Hematopoietic multipotent progenitor cell (in vitro differentiated cells): Measurements from ENCODE around the gene ARHGEF40. TPM values are rescaled to one million over a fixed set of nuclear protein-coding genes. Genes with fewer than 3 reads are reported as not detected.
A peak's percentile ranks its signal among the peaks of the same experiment; 100 is the strongest.

Source experiments
- DNase-seq, 3 donors: peaks; one replicate each; pipeline ENCODE4 v3.0.0-alpha.2; 2011 to 2015; ENCODE audit warnings: low read depth in 2 of 3, low spot score in 2 of 3
- total RNA-seq: library from RNA; depleted of rRNA; stranded (reverse); fragments of >200 nt; gene quantifications from one replicate; pipeline ENCODE4 v1.2.3, GENCODE V29; 2012

Gene ARHGEF40
- total RNA-seq, 1 donor: 35.5 TPM

DNA sequence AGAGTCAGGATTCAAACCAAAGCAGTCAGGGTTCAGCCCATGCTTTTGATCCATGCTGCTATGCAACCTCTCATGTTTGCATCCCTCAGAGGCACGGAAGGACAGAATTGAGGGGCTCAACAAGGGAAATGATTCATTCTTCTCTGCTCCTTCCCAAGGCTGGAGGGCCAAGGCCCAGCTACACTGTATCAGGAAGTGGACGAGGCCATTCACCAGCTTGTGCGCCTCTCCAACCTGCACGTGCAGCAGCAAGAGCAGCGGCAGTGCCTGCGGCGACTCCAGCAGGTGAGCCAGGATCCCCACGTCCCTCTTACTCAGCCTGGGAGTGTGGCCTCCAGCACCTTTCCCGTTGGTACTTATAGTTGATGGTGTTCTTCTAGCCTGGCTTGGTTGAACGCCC lies 8.6 kb downstream of the ARHGEF40 start:
- DNase-seq: no peak

DNA sequence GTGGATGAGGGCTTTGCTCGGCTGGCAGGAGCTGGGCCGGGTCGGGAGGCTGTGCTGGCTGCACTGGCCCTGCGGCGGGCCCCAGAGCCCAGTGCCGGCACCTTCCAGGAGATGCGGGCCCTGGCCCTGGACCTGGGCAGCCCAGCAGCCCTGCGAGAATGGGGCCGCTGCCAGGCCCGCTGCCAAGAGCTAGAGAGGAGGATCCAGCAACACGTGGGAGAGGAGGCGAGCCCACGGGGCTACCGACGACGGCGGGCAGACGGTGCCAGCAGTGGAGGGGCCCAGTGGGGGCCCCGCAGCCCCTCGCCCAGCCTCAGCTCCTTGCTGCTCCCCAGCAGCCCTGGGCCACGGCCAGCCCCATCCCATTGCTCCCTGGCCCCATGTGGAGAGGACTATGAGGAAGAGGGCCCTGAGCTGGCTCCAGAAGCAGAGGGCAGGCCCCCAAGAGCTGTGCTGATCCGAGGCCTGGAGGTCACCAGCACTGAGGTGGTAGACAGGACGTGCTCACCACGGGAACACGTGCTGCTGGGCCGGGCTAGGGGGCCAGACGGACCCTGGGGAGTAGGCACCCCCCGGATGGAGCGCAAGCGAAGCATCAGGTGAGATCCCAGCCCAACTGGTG lies 11.5 kb downstream of the ARHGEF40 start:
- no peak for DNase-seq

DNA sequence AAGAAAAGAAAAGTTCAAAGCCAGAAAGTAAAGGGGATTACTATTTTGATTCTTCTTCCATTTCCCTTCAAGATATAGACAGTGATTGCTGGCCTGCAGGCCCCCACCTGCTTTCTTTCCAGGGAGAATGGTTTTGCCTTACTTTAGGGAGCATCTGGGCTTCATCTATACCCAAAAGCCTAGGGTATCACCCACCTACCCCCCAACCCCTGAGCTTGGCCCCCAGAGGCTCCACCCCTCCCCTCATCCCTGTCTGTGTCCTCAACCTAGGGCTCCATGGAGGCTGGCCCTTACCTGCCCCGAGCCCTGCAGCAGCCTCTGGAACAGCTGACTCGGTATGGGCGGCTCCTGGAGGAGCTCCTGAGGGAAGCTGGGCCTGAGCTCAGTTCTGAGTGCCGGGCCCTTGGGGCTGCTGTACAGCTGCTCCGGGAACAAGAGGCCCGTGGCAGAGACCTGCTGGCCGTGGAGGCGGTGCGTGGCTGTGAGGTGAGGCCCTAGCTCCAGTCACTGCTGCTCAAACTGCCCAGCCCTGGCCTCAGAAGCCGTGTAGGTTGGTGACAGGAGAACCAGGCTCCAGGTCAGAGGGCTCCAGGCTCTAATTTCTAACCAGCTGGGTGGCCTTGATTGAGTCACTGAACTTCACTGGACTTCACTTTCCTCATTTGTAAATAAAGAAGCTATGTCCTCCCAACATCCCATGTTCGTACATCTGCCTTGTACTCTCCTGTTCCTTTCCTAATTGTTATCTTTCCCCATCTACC lies 13.6 kb downstream of the ARHGEF40 start:
- DNase-seq: no peak

DNA sequence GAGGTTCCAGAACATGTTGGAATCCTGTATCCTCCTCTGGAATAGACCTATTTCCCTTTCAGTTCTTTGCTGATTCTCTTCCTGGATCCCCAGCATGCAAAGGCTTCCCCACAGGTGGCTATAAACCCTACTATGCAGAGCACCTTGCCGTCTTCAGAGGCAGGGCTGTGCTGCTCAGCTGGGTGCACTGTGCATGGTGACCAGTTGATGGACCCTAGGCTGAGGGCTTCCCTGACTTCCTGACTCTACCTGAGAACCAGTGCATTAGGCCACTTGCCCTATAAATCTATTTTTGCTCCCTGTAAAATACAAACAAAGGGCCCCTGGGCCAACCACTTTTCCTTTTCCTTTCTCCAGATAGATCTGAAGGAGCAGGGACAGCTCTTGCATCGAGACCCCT lies 14.3 kb downstream of the ARHGEF40 start:
- no peak for DNase-seq

DNA sequence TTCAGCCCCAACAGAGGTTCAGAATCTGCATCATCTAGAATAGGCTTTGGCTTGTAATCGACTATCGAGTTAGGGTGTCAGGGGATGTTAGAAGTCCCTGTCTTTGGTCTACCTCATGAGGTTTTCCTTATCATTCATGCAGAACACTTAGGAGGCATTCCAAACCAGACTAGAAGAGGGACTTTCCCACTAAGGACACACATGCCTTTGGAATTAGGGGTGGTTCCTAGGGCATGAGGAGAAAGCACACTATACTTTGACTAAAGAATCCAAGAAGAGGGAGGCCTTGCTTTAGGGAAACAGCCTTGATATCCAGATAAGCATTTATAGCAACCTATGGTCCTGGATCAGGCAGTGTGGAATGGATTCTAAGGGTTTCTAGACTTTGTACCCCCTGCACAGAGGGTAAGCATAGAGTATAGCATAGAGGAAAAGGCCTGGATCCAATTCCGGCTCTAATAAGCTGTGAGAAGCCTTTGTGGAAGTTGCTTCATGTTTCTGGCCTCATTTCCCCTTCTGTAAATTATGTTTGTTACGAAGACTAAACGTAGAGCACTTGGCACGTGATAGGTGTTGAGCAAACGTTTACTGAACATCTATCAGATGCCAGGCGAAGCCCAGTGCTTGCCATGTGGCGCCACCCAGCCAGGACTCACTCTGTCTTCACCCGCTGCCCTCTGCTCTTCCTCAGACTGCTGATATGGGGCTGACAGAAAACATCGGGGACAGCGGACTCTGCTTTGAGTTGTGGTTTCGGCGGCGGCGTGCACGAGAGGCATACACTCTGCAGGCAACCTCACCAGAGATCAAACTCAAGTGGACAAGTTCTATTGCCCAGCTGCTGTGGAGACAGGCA lies 15.1 kb downstream of the ARHGEF40 start:
- DNase-seq: no peak

DNA sequence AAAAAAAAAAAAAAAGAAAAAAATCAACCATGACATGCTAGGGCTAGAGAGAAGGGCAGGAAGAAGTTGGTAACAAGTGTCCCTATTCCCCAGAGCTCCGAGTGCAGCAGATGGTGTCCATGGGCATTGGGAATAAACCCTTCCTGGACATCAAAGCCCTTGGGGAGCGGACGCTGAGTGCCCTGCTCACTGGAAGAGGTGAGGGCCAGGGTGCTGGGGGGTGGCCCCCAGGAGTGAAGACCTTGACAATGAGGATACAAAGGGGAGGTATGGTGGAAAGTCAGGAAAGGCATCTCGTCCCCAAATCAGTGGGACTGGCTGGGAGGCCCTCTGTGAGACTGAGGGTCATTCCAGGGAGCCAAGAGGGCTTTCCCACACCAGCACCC lies 16.8 kb downstream of the ARHGEF40 start:
- no peak for DNase-seq

DNA sequence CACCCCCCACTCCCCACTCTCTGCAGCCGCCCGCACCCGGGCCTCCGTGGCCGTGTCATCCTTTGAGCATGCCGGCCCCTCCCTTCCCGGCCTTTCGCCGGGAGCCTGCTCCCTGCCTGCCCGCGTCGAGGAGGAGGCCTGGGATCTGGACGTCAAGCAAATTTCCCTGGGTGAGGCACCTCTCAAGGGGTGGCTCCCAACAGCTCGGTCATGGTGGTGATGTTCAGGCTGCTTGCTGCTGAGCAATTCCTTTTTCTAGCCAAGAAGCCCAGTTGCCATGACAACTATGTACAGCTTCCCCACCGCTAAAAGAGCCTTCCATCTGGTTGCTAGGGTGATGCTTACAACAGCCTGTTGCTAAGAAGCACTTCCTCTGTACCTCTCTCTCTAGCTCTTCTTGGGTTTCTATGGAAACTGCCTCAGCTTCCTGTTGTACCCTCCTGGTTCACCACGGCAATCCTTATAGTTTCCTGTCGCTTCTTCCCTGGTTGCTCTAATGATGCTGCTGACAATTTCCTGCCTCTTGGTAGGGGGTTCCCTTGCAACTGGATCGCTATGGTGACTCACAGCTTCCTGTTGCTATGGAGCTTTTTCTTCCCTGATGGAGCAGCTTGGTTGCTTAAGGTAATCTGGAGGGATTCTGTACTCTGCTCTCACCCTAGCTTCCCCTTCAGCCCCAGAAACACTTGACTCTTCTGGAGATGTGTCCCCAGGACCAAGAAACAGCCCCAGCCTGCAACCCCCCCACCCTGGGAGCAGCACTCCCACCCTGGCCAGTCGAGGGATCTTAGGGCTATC lies 17.4 kb downstream of the ARHGEF40 start:
- DNase-seq: peak; percentile 76 to 96 (median 95)

DNA sequence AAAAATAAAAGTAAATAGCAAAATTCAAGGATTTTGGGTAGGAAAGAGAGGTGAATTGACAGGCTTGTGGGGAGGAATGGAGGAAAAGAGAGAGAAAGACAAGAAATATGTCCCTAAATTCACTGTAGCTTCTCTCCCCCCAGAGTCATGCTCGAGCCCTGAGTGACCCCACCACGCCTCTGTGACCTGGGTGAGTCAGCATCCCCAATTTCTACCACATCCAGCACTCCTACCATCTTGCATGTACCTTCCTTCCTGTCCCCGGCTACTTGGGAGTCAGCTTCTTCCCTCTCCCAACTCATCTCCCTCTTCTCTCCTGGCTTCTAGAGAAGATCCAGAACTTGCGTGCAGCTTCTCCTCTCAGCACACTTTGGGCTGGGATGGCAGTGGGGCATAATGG lies 18.6 kb downstream of the ARHGEF40 start:
- no peak for DNase-seq

DNA sequence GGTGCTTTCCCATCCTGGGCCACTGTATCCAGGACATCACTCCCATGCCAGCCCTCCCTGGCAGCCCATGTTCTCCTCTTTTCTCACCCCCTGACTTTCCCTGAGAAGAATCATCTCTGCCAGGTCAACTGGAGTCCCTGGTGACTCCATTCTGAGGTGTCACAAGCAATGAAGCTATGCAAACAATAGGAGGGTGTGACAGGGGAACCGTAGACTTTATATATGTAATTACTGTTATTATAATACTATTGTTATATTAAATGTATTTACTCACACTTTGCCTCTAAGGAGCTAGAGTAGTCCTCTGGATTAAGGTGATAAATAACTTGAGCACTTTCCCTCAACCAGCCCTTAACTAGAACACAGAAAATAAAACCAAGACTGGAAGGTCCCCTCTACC lies 19.2 kb downstream of the ARHGEF40 start:
- DNase-seq: no peak

DNA sequence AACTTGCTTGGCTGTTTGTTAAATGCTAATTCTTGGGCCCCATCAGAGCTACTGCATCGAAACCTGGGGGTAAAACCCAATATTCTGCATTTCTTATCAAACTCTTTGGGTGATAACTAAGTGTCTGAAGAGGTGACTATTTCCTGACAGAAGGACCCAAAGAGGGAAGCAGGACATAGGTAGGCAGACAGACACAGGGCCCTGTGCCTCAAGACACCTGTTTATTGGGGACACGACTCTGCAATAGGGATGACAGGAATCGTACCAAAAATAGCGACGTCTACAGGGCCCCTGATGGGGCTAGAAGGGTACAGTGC lies 19.7 kb downstream of the ARHGEF40 start:
- no peak for DNase-seq

DNA sequence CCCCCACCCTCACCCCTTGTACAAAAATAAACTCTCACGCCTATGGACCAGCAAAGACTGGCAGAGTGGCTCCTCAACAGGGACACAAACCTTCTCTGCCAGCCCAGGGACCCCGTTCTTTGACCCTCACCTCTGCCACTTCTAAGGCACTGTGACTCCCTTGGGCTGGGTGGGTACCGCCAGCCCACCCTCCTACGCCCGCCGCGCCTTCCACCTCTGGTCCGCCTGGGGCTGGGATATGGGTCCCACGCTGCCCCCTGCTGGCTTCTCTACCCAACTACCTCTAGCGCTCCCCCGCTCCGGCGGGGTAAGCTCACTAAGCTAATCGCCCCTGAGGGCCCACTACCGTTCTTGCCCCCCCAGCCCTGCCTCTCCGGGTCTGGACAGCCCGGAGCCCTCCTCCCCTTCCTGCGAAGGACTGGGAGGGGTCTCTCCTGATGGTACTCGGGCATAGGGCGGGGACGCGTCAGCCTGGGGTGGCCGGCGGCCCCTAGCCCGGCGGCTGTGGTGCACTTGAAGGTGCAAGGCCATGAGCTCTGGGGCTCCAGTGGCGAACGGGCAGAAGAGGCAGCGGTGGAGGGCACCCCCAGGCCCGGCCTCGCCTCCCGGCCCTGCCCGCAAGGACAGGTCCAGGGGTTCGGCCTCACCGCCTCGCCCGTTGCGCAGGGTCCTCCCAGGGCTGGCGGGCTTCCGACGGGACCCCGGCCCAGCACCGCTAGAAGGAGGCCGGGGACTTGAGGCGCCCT lies 20.3 kb downstream of the ARHGEF40 start:
- DNase-seq: peak in 1 of 3 donors; percentile 63

DNA sequence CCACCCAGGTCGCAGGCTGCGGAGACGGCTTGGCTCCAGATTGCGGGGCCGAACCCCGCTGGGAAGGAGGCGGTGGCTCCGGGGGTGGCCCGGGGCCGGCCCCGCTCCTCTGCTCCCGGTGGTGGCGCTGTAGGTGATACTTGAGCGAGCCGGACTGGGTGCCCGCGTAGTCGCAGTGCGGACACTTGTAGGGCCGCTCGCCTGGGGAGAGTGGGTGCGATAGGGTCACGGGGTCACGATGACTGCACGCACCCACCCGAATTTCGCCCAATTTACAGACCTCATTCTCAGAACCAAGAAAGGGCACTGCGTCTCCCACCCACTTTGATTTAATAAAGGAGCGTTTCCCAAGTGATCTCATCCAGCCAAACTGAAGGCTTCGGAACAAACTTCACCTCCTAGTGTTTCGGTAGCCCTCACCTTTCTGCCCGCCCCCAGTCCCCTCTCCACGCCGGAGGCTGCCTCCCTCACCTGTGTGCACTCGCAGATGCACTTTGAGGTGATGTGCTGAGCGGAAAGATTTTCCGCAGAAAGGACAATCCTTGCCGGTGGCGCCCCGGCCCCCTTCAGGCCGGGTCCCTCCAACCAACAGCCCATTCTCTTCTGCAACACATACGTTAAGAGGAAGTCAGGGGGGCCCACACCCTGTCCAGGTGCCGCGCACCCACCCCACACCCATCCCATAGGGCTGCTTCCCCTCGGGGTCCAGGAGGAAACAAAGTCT lies 21.0 kb downstream of the ARHGEF40 start:
- no peak for DNase-seq

DNA sequence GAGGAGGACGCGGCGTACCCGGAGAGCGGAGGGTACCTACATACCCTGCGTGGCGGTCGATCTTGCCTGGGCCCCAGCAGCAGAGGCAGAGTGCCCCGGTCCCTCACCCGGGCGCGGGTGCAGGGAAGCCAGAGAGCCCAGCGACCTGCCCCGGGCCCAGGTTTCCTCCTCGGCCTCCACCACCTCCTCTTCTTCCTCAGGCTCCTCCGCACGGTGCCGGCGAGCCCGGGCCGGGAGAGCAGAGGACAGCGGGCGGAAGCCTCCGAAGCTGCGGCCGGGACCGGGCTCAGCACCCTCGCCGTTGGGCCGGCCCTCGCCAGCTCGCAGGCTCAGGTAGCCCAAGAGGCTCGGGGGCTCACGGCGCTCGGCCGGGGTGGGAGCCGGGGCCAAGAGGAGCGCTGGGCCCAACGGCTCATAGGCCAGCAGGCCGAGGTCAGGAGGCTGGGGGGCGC lies 21.7 kb downstream of the ARHGEF40 start:
- DNase-seq: no peak

DNA sequence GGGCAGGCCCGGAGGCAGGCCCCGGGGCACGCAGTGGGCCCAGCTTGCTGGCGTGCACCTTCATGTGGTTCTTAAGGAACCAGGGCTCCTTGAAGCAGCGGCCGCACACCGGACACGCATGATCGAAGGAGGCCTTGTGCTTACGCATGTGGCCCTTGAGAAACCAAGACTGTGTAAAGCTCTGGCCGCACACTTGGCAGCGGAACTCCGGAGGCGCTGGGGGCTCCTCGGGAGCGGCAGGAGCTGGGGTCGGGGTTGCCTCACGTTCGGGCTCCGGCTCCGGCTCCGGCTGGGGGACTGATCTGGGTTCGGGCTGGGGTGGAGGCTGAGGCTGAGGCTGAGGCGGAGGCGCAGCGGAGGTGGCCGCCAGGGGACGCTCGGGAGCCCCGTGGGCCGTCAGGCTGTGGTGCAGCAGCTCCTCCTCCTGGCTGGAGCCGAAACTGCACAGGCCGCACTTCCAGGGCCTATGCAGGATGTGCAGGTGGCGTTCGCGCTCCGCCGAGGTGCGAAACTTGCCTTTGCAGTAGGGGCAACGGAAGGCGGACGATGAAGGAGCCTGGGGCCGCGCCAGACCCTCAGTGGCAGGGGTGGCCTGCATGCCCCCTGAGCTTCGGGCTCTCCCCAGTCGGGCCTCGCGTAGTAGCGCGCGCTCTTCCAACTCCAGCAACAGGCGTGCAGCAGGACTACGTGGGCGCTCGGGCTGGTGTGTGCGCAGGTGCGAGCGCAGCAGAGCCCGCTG lies 22.3 kb downstream of the ARHGEF40 start:
- peak; percentile 78 to 96 (median 83) for DNase-seq

DNA sequence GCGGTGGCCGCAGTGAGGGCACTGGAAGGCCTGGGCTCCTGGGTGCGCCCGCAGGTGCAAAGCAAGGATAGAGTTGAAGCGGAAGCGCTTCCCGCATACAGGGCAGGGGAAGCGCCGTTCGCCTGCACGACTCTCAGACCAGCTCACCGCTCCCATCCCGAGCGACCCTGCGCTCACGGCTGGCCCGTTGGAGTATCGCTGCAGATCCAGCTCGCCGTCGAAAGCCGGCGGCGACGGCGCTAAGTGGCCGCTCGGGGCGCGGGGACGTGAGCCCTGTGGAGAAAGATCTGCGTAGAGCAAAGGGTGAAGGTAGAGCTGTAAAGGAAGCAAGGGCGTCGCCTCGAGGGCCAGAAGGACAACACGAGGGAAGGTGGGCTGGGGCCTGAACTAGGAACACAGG lies 22.9 kb downstream of the ARHGEF40 start:
- DNase-seq: no peak

DNA sequence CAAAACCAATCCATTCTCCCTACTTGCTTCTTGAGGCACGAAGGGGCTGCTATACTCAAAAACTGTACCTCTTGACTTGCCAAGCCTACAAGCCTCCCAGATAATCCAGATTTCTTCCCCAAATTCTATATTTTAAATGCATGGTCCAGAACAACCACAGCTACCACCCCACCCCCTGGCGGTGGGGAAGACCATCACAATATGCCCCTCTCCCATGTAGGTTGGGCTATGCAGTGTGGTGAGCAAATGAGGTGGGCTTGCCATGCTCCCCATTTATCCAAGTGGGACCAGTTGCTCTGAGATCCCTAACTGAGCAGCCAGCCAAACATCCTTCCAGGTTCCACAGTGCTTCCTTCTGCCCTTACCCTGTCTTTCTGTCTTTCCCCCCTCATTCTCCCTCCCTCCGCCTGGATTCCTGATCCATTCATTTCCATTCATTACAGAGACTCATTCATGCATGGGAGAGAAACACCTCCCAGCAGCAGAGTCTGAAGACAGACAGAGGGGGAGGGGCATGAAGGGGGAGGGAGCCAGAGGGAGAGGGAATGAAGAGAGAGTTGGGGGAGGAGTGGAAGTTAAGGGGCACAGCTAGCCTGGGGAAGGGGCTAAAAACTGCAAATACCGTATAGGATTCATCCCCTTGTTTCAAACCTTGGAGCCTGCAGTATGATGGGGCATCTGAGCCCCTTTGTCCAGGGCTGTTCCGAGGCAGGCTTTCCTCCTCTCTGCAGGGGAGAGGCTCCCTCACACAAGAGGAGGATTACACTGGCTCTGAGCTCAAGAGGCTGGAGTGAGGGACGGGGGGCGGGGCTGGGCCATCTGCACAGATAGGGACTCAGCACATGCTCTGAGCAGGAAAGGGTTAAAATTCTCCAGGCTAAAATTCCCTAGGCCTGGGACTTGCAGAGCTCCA lies 23.9 kb downstream of the ARHGEF40 start:
- DNase-seq: no peak

DNA sequence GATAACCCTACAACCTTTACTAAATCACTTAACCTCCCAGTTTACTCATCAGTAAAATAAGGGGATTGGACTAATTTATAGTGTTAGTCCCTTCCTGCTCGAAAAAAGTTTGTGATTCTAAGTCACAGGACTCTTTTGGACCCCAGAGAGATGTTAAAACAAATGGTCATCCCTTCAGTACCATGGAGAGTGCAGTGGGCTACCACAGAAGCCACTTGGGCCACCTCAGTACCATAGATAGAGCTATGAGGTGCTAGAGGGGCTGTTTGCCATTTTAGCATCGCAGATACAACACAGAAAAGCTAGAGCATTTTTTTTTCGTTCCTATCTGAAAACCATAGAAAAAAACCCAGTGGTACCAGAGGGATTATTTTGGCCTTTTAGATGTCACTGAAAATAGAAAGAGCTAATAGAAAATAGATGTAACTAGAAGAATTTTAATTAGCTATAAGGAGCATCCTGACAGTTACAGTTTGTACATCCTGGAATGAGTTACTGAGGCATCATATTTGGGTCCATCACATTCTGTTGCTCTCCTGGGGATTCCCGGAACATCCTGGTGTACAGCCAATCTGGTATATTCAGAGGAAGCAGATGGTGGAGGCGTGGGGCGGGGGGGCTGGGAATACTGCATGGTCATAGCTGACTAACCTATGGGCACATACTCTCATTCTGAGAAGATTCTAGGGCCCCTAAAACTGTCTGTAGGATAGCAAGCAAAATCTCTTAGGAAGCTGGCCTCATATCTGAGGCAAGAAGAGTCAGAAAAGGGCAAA lies 25.5 kb downstream of the ARHGEF40 start:
- DNase-seq: no peak
